A673 (cell line): Measurements from ENCODE around the gene STOML2. TPM values are rescaled to one million over a fixed set of nuclear protein-coding genes. Genes with fewer than 3 reads are reported as not detected.

ENCODE experiments used
- BruUV-seq: library from RNA; stranded (reverse); fragments of 400-500 nt; replicated peaks from 2 replicates; lab custom pipeline; 2021; lab: Mats Ljungman, UMichigan
- CTCF ChIA-PET: fragments of 300-600 bp; sonication (Branson Sonifier 250); formaldehyde crosslinking; loops from one replicate; lab custom pipeline; 2022; ENCODE audit warnings: antibody characterized with exemption; lab: Charles Lee
- POLR2A ChIA-PET: fragments of 300-600 bp; sonication (Branson Sonifier 250); formaldehyde crosslinking; loops from one replicate; lab custom pipeline; 2022; ENCODE audit warnings: antibody characterized with exemption; ENCODE audit not compliant: low non-redundant PET; lab: Charles Lee
- DNase-seq: peaks from one replicate; pipeline ENCODE4 v3.0.0-alpha.2; 2015; ENCODE audit warnings: low spot score
- H3K27ac ChIP-seq: fragments of 200-600 bp; sonication (generic); 2 replicates; pipeline ENCODE4 v1.5.1; 2016; ENCODE audit warnings: mixed run types, low read depth, mild to moderate bottlenecking, mixed read lengths, antibody characterized with exemption, low read length; ENCODE audit not compliant: poor library complexity, severe bottlenecking
- H3K27me3 ChIP-seq: fragments of 200-600 bp; sonication (generic); replicated peaks from 2 replicates; pipeline ENCODE4 v1.6.1; 2017; ENCODE audit warnings: mixed run types, low read depth, mild to moderate bottlenecking, mixed read lengths, antibody characterized with exemption, low read length; ENCODE audit not compliant: insufficient read depth, poor library complexity
- H3K36me3 ChIP-seq: fragments of 200-600 bp; sonication (generic); 2 replicates; pipeline ENCODE4 v1.6.1; 2016; ENCODE audit warnings: mixed run types, mild to moderate bottlenecking, mixed read lengths, antibody characterized with exemption, low read length; ENCODE audit not compliant: insufficient read depth, poor library complexity, severe bottlenecking
- H3K4me1 ChIP-seq: fragments of 200-600 bp; sonication (generic); 2 replicates; pipeline ENCODE4 v1.6.1; 2017; ENCODE audit warnings: mixed run types, mild to moderate bottlenecking, mixed read lengths, antibody characterized with exemption, low read length; ENCODE audit not compliant: insufficient read depth, poor library complexity, severe bottlenecking
- H3K4me3 ChIP-seq: fragments of 200-600 bp; sonication (generic); 2 replicates; pipeline ENCODE4 v1.5.1; 2016; ENCODE audit warnings: low read depth, mixed run types, mild to moderate bottlenecking, mixed read lengths, low read length; ENCODE audit not compliant: poor library complexity, severe bottlenecking
- H3K9me3 ChIP-seq: fragments of 200-600 bp; sonication (generic); 2 replicates; pipeline ENCODE4 v1.6.1; 2016; ENCODE audit warnings: mixed run types, low read depth, mild to moderate bottlenecking, mixed read lengths, antibody characterized with exemption, low read length; ENCODE audit not compliant: poor library complexity, severe bottlenecking
- CTCF ChIP-seq: fragments of 300-800, 200-600 bp; sonication (generic); conservative IDR thresholded peaks from 2 replicates; pipeline ENCODE4 v1.5.1; 2017; ENCODE audit warnings: low read depth, mild to moderate bottlenecking, antibody characterized with exemption, low read length, moderate library complexity, mixed read lengths
- EZH2 ChIP-seq: fragments of 200-600 bp; sonication (generic); IDR thresholded peaks from 2 replicates; pipeline ENCODE4 v1.6.1; 2017; ENCODE audit warnings: borderline replicate concordance, low read depth, mild to moderate bottlenecking, mixed read lengths, antibody characterized with exemption, low read length; ENCODE audit not compliant: poor library complexity, severe bottlenecking
- intact Hi-C: fragments of 100-400 bp; cut with micrococcal nuclease; formaldehyde crosslinking; loops from one replicate; pipeline ENCODE4 v1.10.0; 2022; ENCODE audit not compliant: unreplicated experiment
- total RNA-seq: library from RNA; stranded (reverse); gene quantifications from 2 replicates; pipeline ENCODE4 v1.2.3, GENCODE V29; 2021

Gene STOML2
- total RNA-seq, 1 experiment from 2014 or later = 200 TPM

DNA sequence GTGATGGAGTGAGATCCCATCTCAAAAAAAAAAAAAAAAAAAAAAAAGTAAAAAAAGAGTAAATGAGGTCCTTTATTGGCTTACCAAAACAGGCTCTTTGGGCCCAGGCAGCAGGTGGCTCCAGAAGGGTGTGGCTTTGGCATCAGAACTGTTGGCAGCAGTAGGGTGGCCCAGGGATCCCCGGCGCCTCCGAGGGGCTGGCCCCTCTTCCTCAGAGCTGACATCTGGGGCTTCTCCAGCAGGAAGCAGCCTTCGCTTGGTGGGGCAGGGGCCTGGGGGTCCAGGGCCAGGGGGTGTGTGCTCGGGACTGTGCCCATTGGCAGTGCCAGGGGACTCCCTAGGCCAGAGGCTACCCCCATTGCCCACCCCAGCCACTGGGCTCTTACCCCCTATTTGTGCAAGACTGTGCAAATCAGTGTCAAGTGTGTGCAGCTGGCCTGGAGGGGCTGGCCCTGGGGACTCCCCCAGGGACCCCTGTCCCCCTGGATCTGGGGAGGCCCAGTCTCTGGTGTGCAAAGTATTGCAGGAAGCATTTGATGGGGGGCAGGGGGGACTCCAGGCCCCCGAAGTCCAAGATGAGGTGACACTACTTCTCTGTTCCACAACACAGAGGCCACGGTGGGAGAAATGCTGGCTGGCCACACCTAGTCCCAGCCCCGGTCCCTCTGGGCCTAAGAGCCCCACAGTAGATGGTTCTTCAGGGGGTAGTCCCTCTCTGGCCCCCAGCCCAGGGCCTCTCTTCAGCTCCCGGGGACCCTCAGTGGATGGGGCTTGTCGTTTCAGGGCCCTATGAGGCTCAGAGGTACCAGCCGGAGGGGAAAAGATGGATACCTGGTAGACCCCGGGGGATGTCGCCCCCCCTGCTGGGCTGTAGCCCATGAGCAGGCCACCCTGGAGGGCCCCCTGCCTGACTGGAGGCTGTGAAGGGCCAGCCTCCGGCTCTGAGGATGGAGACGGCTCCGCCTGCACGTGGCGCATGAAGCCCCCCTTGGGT is 4.7 kb upstream of the STOML2 start:
- Histone ChIP-seq H3K36me3 (peaks cover 5% of the 10 kb centered on the region), H3K4me3 (no peak overlapping the region), H3K9me3 (no peaks in the 10 kb centered on the region), H3K27me3 (no peaks in the 10 kb centered on the region), H3K27ac (no peak overlapping the region), H3K4me1 (peaks cover 26% of the 10 kb centered on the region)
- BruUV-seq = no TSS peak
- no peak for TF ChIP-seq CTCF
- TF ChIP-seq EZH2 = no peak
- ChIA-PET CTCF (no interaction called here), POLR2A (no interaction called here)
- intact Hi-C loops = no loop called here
- no peak for DNase-seq

DNA sequence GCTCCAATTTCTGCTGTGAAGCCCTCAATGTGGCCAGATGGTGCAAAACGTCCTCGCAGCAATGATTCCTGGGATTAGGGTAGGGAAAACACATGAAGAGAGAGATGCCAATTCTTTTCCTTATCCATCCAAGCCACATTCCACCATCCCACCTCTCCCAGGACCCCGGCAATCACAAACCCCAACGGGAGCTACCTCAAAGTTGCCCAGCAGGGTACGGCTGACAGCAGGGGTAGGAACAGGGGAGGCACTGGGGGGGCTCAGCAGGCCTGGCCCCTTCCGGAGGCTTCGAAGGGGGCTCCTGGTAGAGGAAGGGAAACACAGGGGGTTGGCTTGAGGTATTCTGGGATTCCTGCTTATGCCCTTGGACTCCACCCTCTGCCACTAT is 3.4 kb upstream of the STOML2 start:
- Histone ChIP-seq H3K36me3 (peaks cover 8% of the 10 kb centered on the region), H3K27ac (no peak overlapping the region), H3K9me3 (no peaks in the 10 kb centered on the region), H3K4me3 (no peak overlapping the region), H3K27me3 (no peaks in the 10 kb centered on the region), H3K4me1 (peaks cover 24% of the 10 kb centered on the region)
- intact Hi-C loops = no loop called here
- DNase-seq = no peak
- ChIA-PET POLR2A (no interaction called here), CTCF (no interaction called here)
- BruUV-seq = no TSS peak
- no peak for TF ChIP-seq CTCF
- TF ChIP-seq EZH2 = no peak

DNA sequence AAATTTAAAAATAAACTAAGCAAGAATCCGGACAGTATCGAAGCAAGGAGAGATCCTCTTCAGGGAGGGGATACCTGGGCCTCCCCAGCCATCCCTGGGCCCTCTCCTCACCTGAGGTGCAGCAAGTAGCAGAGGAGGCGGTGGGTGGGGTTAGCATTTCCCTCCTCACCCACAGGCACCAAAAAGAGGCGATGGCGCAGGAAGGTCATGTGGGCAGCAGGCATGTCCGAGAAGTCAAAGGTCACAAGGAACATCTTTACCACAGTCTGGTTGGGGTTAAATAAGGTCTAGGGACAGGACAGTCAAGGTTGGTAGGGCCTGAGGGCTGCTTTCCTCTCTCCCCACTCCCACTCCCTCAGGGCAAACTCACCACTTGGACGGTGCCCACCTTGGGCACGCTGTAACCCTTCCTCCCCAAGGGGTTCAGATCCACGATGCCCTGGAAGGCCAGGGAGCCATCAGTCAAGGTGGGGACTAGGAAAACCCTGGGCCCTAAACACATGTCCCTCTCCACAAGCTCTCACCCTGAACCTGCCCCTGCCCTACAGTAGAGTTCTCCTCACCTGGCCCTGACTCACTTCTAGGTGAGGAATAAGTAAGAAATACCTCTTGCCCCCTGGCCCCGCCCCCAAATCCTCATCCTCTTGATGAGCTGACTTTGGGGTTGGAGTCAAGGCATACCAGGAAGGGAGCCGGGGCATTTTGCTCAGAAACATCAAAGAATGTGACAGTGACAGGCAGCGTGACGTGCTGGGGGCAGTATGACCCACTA is 2.8 kb upstream of the STOML2 start:
- H3K4me3 ChIP-seq = no peak overlapping the region
- no peak for DNase-seq
- BruUV-seq = no TSS peak
- ChIA-PET POLR2A (no interaction called here), CTCF (no interaction called here)
- peaks cover 20% of the 10 kb centered on the region for H3K4me1 ChIP-seq
- H3K27me3 ChIP-seq = no peaks in the 10 kb centered on the region
- intact Hi-C loops = no loop called here
- H3K36me3 ChIP-seq = peaks cover 13% of the 10 kb centered on the region
- no peaks in the 10 kb centered on the region for H3K9me3 ChIP-seq
- no peak for TF ChIP-seq EZH2
- TF ChIP-seq CTCF = no peak
- no peak overlapping the region for H3K27ac ChIP-seq
